ENCODE results near the gene EDIL3. TPM values are rescaled to one million over a fixed set of nuclear protein-coding genes. Genes with fewer than 3 reads are reported as not detected.

EDIL3 gene
- total RNA-seq, 1 experiment from 2014 or later, result not detected

DNA sequence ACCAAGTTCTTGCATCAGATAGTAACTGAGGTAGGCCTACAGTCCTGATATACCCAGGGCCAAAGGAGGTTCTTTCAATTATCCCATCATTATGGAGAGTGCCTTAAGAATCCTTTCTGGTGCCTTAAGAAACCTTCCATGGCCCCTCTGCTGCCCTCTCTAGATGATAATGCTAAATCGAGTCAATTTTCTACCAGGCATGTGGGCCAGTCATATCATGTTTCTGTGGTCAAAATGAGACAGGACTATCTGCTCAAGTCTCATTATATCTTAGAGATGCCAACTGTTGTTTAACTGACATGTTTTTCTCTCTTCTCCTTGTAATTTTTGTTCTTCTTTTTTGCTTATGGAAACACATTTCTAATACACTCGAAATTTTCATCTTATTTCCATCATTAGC, 127.6 kb downstream of the EDIL3 start:
- BruUV-seq (replicated peaks), result no TSS peak
- Histone ChIP-seq H3K27me3 (replicated peaks; ENCODE audit: control insufficient read depth, insufficient read depth, low read length) (no peaks in the 10 kb centered on the region), H3K4me1 (no peaks in the 10 kb centered on the region), H3K36me3 (ENCODE audit: control insufficient read depth, insufficient read depth, low read length) (no peaks in the 10 kb centered on the region), H3K9me3 (no peaks in the 10 kb centered on the region), H3K4me3 (ENCODE audit: low read depth, low read length) (no peak overlapping the region)
- Mint-ChIP-seq H3K9me3 (ENCODE audit: unreplicated experiment) (no peaks in the 10 kb centered on the region), H3K4me3 (ENCODE audit: unreplicated experiment) (no peak overlapping the region), H3K4me1 (ENCODE audit: low read depth, unreplicated experiment) (no peaks in the 10 kb centered on the region), H3K27ac (ENCODE audit: unreplicated experiment) (no peak overlapping the region), H3K27me3 (ENCODE audit: insufficient read depth, unreplicated experiment) (no peaks in the 10 kb centered on the region), H3K36me3 (ENCODE audit: insufficient read depth, unreplicated experiment) (no peaks in the 10 kb centered on the region)
- no peak for DNase-seq
- intact Hi-C loops (cut with micrococcal nuclease; ENCODE audit: unreplicated experiment), result no loop called here
- CTCF ChIA-PET, result no interaction called here
- TF ChIP-seq, protein P1, sequence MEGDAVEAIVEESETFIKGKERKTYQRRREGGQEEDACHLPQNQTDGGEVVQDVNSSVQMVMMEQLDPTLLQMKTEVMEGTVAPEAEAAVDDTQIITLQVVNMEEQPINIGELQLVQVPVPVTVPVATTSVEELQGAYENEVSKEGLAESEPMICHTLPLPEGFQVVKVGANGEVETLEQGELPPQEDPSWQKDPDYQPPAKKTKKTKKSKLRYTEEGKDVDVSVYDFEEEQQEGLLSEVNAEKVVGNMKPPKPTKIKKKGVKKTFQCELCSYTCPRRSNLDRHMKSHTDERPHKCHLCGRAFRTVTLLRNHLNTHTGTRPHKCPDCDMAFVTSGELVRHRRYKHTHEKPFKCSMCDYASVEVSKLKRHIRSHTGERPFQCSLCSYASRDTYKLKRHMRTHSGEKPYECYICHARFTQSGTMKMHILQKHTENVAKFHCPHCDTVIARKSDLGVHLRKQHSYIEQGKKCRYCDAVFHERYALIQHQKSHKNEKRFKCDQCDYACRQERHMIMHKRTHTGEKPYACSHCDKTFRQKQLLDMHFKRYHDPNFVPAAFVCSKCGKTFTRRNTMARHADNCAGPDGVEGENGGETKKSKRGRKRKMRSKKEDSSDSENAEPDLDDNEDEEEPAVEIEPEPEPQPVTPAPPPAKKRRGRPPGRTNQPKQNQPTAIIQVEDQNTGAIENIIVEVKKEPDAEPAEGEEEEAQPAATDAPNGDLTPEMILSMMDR (IDR thresholded peaks at IDR 0.05; ENCODE audit: insufficient read depth in 1 of 2, low read depth in 1 of 2, low read length in 1 of 2, severe bottlenecking in 1 of 2, unreplicated experiment in 1 of 2), result no peak
- POLR2A ChIA-PET, result no interaction called here

- TF ChIP-seq, protein P1 (IDR thresholded peaks at IDR 0.05; ENCODE audit: insufficient read depth in 1 of 2, low read depth in 1 of 2, low read length in 1 of 2, severe bottlenecking in 1 of 2, unreplicated experiment in 1 of 2), result peak; percentile 18 to 39
- Mint-ChIP-seq H3K27me3 (ENCODE audit: insufficient read depth, unreplicated experiment) (no peaks in the 10 kb centered on the region), H3K4me1 (ENCODE audit: low read depth, unreplicated experiment) (no peaks in the 10 kb centered on the region), H3K4me3 (ENCODE audit: unreplicated experiment) (no peak overlapping the region), H3K36me3 (ENCODE audit: insufficient read depth, unreplicated experiment) (no peaks in the 10 kb centered on the region), H3K27ac (ENCODE audit: unreplicated experiment) (no peak overlapping the region), H3K9me3 (ENCODE audit: unreplicated experiment) (no peaks in the 10 kb centered on the region)
- no peaks in the 10 kb centered on the region for H3K27me3 ChIP-seq (replicated peaks; ENCODE audit: control insufficient read depth, insufficient read depth, low read length)
- CTCF ChIA-PET, result interaction anchor here (1.0 kb wide), 2 partner anchors 166 to 538 kb away, joined by 4 read pairs; no protein-coding TSS in a partner anchor
- BruUV-seq (replicated peaks), result no TSS peak
- no peaks in the 10 kb centered on the region for H3K36me3 ChIP-seq (ENCODE audit: control insufficient read depth, insufficient read depth, low read length)
- no peaks in the 10 kb centered on the region for H3K4me1 ChIP-seq
- POLR2A ChIA-PET, result no interaction called here
- no peak overlapping the region for H3K4me3 ChIP-seq (ENCODE audit: low read depth, low read length)
- intact Hi-C loops (cut with micrococcal nuclease; ENCODE audit: unreplicated experiment), result loop anchor here (1.0 to 2.0 kb wide), 4 partner anchors 166 to 537 kb away; no protein-coding TSS in a partner anchor
- H3K9me3 ChIP-seq, result no peaks in the 10 kb centered on the region
- peak in 1 of 2 experiments; percentile 11 for DNase-seq
These were observed 129.4 kb downstream of the EDIL3 start for GRCh38 chr5:84255315-84255714.

- Mint-ChIP-seq H3K9me3 (ENCODE audit: unreplicated experiment) (no peaks in the 10 kb centered on the region), H3K36me3 (ENCODE audit: insufficient read depth, unreplicated experiment) (no peaks in the 10 kb centered on the region), H3K27ac (ENCODE audit: unreplicated experiment) (no peak overlapping the region), H3K4me3 (ENCODE audit: unreplicated experiment) (no peak overlapping the region), H3K4me1 (ENCODE audit: low read depth, unreplicated experiment) (no peaks in the 10 kb centered on the region), H3K27me3 (ENCODE audit: insufficient read depth, unreplicated experiment) (no peaks in the 10 kb centered on the region)
- no peaks in the 10 kb centered on the region for H3K4me1 ChIP-seq
- TF ChIP-seq, protein P1 (IDR thresholded peaks at IDR 0.05; ENCODE audit: insufficient read depth in 1 of 2, low read depth in 1 of 2, low read length in 1 of 2, severe bottlenecking in 1 of 2, unreplicated experiment in 1 of 2), result no peak
- intact Hi-C loops (cut with micrococcal nuclease; ENCODE audit: unreplicated experiment), result loop anchor here (2.0 kb wide), 1 partner anchor 327 kb away; no protein-coding TSS in a partner anchor
- H3K4me3 ChIP-seq (ENCODE audit: low read depth, low read length), result no peak overlapping the region
- H3K27me3 ChIP-seq (replicated peaks; ENCODE audit: control insufficient read depth, insufficient read depth, low read length), result no peaks in the 10 kb centered on the region
- POLR2A ChIA-PET, result no interaction called here
- no peaks in the 10 kb centered on the region for H3K36me3 ChIP-seq (ENCODE audit: control insufficient read depth, insufficient read depth, low read length)
- no peak for DNase-seq
- CTCF ChIA-PET, result no interaction called here
- H3K9me3 ChIP-seq, result no peaks in the 10 kb centered on the region
- no TSS peak for BruUV-seq (replicated peaks)
These were observed 130.7 kb downstream of the EDIL3 start for GRCh38 chr5:84253946-84254345.
